ENCODE results near the gene UBA6. TPM values are rescaled to one million over a fixed set of nuclear protein-coding genes. Genes with fewer than 3 reads are reported as not detected.

UBA6 gene
- polyA plus RNA-seq, 1 of the 3 experiments (the other 2 are of a cell fraction) = 51.0 TPM

GRCh38 chr4:67723341-67723740 lies 22.4 kb upstream of the UBA6 start:
- Histone ChIP-seq H3K9ac (no peak overlapping the region), H3K4me2 (no peak overlapping the region), H3K4me3 (ENCODE audit: low read depth in 2 of 2, low read length in 1 of 2) (no peak overlapping the region), H3F3A (replicated peaks; ENCODE audit: insufficient read depth) (peaks cover 29% of the 10 kb centered on the region), H3K27me3 (ENCODE audit: insufficient read depth) (no peaks in the 10 kb centered on the region), H3K4me1 (ENCODE audit: control insufficient read depth in 1 of 2, insufficient read depth in 2 of 2, low read depth in 1 of 2, low read length in 1 of 2) (peaks cover 0 to 14% of the 10 kb centered on the region in 2 experiments; a peak in 2 of 4 replicates), H2AFZ (ENCODE audit: low read depth) (no peak overlapping the region), H3K9me3 (no peaks in the 10 kb centered on the region), H3K27ac (ENCODE audit: low read depth in 2 of 2, low read length in 1 of 2) (no peak overlapping the region), H3K79me2 (ENCODE audit: insufficient read depth) (no peaks in the 10 kb centered on the region), H3K9me2 (no peaks in the 10 kb centered on the region), H3K36me3 (replicated peaks in 1 of 2; ENCODE audit: control insufficient read depth in 1 of 2, insufficient read depth in 2 of 2, low read length in 1 of 2) (peaks cover 0 to 3% of the 10 kb centered on the region in 2 experiments), H4K20me1 (ENCODE audit: insufficient read depth) (no peaks in the 10 kb centered on the region)
- no peak for DNase-seq
- TF ChIP-seq CHD2 (IDR thresholded peaks at IDR 0.05; ENCODE audit: low read length, partially characterized antibody) = no peak
- TF ChIP-seq GATA2 (CRISPR knock-in tag; IDR thresholded peaks at IDR 0.05) = no peak
- no peak for TF ChIP-seq TAF1 (IDR thresholded peaks at IDR 0.05; ENCODE audit: borderline replicate concordance, low read depth, low read length)
- no peak for TF ChIP-seq POLR2AphosphoS5 (IDR thresholded peaks at IDR 0.05; ENCODE audit: low read depth, low read length)
- TF ChIP-seq GABPA (IDR thresholded peaks at IDR 0.05; ENCODE audit: low read depth) = no peak
- no peak for TF ChIP-seq USF2 (IDR thresholded peaks at IDR 0.05; ENCODE audit: borderline replicate concordance, low read depth, low read length)
- no peak for TF ChIP-seq EP300 (IDR thresholded peaks at IDR 0.05; ENCODE audit: borderline replicate concordance in 1 of 2, low read depth in 1 of 2, low read length in 1 of 2)
- TF ChIP-seq TCF12 (IDR thresholded peaks at IDR 0.05) = no peak
- TF ChIP-seq, protein P1, sequence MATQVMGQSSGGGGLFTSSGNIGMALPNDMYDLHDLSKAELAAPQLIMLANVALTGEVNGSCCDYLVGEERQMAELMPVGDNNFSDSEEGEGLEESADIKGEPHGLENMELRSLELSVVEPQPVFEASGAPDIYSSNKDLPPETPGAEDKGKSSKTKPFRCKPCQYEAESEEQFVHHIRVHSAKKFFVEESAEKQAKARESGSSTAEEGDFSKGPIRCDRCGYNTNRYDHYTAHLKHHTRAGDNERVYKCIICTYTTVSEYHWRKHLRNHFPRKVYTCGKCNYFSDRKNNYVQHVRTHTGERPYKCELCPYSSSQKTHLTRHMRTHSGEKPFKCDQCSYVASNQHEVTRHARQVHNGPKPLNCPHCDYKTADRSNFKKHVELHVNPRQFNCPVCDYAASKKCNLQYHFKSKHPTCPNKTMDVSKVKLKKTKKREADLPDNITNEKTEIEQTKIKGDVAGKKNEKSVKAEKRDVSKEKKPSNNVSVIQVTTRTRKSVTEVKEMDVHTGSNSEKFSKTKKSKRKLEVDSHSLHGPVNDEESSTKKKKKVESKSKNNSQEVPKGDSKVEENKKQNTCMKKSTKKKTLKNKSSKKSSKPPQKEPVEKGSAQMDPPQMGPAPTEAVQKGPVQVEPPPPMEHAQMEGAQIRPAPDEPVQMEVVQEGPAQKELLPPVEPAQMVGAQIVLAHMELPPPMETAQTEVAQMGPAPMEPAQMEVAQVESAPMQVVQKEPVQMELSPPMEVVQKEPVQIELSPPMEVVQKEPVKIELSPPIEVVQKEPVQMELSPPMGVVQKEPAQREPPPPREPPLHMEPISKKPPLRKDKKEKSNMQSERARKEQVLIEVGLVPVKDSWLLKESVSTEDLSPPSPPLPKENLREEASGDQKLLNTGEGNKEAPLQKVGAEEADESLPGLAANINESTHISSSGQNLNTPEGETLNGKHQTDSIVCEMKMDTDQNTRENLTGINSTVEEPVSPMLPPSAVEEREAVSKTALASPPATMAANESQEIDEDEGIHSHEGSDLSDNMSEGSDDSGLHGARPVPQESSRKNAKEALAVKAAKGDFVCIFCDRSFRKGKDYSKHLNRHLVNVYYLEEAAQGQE (IDR thresholded peaks at IDR 0.05; ENCODE audit: low read depth, low read length) = no peak
- TF ChIP-seq RCOR1 (IDR thresholded peaks at IDR 0.05; ENCODE audit: low read length) = no peak
- TF ChIP-seq RAD21 (IDR thresholded peaks at IDR 0.05; ENCODE audit: low read length) = no peak
- ChIA-PET CTCF (interaction anchor here (1.0 to 1.9 kb wide), 2 partner anchors 23 kb away, joined by 3 to 5 read pairs; no protein-coding TSS in a partner anchor), POLR2A (no interaction called here)
- WGBS (ENCODE audit: low lambda C conversion rate) = 100% methylated on average over 5 of the region's 5 CpGs

DNA sequence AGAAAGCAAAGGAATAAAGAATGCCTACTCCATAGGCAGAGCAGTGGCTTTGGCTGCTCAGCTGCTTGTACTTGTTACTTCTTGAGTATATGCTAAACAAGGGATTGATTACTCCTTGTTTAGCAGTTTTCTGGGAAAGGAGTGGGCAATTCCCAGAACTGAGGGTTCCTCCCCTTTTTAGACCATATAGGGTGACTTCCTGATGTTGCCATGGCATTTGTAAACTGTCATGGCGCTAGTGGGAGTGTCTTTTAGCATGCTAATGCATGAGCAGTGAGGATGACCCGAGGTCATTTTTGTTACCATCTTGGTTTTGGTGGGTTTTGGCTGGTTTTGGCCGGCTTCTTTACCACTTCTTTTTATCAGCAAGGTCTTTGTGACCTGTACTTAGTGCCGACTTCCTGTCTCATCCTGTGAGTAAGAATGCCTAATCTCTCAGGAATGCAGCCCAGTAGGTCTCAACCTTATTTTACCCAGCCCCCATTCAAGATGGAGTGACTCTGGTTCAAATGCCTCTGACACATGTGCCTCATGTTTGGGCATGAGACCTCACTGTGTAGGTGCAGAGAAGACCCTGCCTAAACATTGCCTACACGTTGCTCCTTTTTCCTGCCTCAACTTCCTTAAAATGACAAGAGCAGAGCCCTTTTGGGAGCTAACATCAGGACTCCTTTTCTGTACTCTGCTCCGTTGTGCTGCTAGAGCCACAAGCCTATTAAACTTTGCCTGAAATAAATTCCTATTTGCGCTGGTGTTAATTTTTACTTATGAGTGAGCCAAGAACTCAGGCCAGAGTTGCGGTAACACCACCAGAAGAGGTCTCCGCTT lies 21.0 kb upstream of the UBA6 start:
- no peak for DNase-seq
- Histone ChIP-seq H2AFZ (ENCODE audit: low read depth) (no peak overlapping the region), H3K9me2 (no peaks in the 10 kb centered on the region), H3K9ac (no peak overlapping the region), H3K27me3 (ENCODE audit: insufficient read depth) (no peaks in the 10 kb centered on the region), H3K27ac (ENCODE audit: low read depth in 2 of 2, low read length in 1 of 2) (peak overlapping the region in 1 of 2 experiments; percentile 37; a peak in 1 of 4 replicates), H3K4me1 (ENCODE audit: control insufficient read depth in 1 of 2, insufficient read depth in 2 of 2, low read depth in 1 of 2, low read length in 1 of 2) (peaks cover 0 to 14% of the 10 kb centered on the region in 2 experiments; a peak in 2 of 4 replicates), H3K79me2 (ENCODE audit: insufficient read depth) (no peaks in the 10 kb centered on the region), H3K4me2 (no peak overlapping the region), H3K36me3 (replicated peaks in 1 of 2; ENCODE audit: control insufficient read depth in 1 of 2, insufficient read depth in 2 of 2, low read length in 1 of 2) (peaks cover 0 to 4% of the 10 kb centered on the region in 2 experiments), H3K4me3 (ENCODE audit: low read depth in 2 of 2, low read length in 1 of 2) (no peak overlapping the region), H3F3A (replicated peaks; ENCODE audit: insufficient read depth) (peaks cover 18% of the 10 kb centered on the region), H3K9me3 (no peaks in the 10 kb centered on the region), H4K20me1 (ENCODE audit: insufficient read depth) (no peaks in the 10 kb centered on the region)
- ChIA-PET POLR2A (no interaction called here), CTCF (interaction anchor here (1.0 kb wide), 1 partner anchor 25 kb away, joined by 3 read pairs; no protein-coding TSS in a partner anchor)
- WGBS (ENCODE audit: low lambda C conversion rate) = 78% methylated on average over 9 of the region's 9 CpGs
- peak; percentile 51; the same call in 1 of the 2 replicates for TF ChIP-seq FOSL2 (IDR thresholded peaks at IDR 0.05; ENCODE audit: borderline replicate concordance, low read depth)
- TF ChIP-seq TEAD4 (IDR thresholded peaks at IDR 0.05; ENCODE audit: borderline replicate concordance, insufficient read depth) = 0 out of 2 replicates have a peak, but pooled peaks have one; percentile 26
- no peak for TF ChIP-seq POLR2AphosphoS5 (IDR thresholded peaks at IDR 0.05; ENCODE audit: low read depth, low read length)
- no peak for TF ChIP-seq RAD21 (IDR thresholded peaks at IDR 0.05; ENCODE audit: low read length)
- no peak for TF ChIP-seq USF2 (IDR thresholded peaks at IDR 0.05; ENCODE audit: borderline replicate concordance, low read depth, low read length)
- TF ChIP-seq TCF12 (IDR thresholded peaks at IDR 0.05) = no peak
- TF ChIP-seq FOXM1 (IDR thresholded peaks at IDR 0.05; ENCODE audit: low read depth) = no peak
- TF ChIP-seq JUND (IDR thresholded peaks at IDR 0.05) = peak; percentile 38
- TF ChIP-seq MAX (IDR thresholded peaks at IDR 0.05; ENCODE audit: low read depth) = no peak
- peak; percentile 64; the same call in 1 of the 2 replicates for TF ChIP-seq YY1 (IDR thresholded peaks at IDR 0.05; ENCODE audit: low read depth)
- no peak for TF ChIP-seq GATA2 (CRISPR knock-in tag; IDR thresholded peaks at IDR 0.05)
- TF ChIP-seq, protein P2, sequence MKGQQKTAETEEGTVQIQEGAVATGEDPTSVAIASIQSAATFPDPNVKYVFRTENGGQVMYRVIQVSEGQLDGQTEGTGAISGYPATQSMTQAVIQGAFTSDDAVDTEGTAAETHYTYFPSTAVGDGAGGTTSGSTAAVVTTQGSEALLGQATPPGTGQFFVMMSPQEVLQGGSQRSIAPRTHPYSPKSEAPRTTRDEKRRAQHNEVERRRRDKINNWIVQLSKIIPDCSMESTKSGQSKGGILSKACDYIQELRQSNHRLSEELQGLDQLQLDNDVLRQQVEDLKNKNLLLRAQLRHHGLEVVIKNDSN (IDR thresholded peaks at IDR 0.05; ENCODE audit: borderline replicate concordance, low read depth) = no peak
